Measurements from ENCODE around the gene ASRGL1. TPM values are rescaled to one million over a fixed set of nuclear protein-coding genes. Genes with fewer than 3 reads are reported as not detected.

ASRGL1 gene
- total RNA-seq, 4 donors from 2014 or later = 10.1 to 16.3 (median 13.5) TPM

GRCh38 chr11:62433141-62433903, 96.1 kb downstream of the ASRGL1 start:
- peak; percentile 65 for ATAC-seq
- H3K4me3 ChIP-seq = peak overlapping the region in 1 of 2 donors; percentile 14
- 28 to 35% methylated on average over 11 to 12 of the region's 16 CpGs for WGBS, 2 donors (ENCODE audit: low coverage in 1 of 2)
- H3K4me1 ChIP-seq = peaks cover 0 to 69% (median 31%) of the 10 kb centered on the region in 3 donors
- H3K36me3 ChIP-seq = no peaks in the 10 kb centered on the region
- H3K27ac ChIP-seq = peak overlapping the region; percentile 63 to 88 (median 84)
- no peaks in the 10 kb centered on the region for H3K9me3 ChIP-seq
- no peaks in the 10 kb centered on the region for H3K27me3 ChIP-seq
- TF ChIP-seq POLR2AphosphoS5 (IDR thresholded peaks at IDR 0.05) (no peak), EP300 (IDR thresholded peaks at IDR 0.05) (no peak), POLR2A (IDR thresholded peaks at IDR 0.05) (no peak), CTCF (IDR thresholded peaks at IDR 0.05) (peak in 3 of 4 experiments; percentile 9 to 27 (median 25))

GRCh38 chr11:62433904-62434276, 96.6 kb downstream of the ASRGL1 start:
- peaks cover 0 to 69% (median 31%) of the 10 kb centered on the region in 3 donors for H3K4me1 ChIP-seq
- no peaks in the 10 kb centered on the region for H3K27me3 ChIP-seq
- peak; percentile 83 for ATAC-seq
- no peaks in the 10 kb centered on the region for H3K9me3 ChIP-seq
- 29 to 39% methylated on average over 6 of the region's 6 CpGs for WGBS, 2 donors (ENCODE audit: low coverage in 1 of 2)
- peak overlapping the region; percentile 63 to 88 (median 84) for H3K27ac ChIP-seq
- H3K4me3 ChIP-seq = peak overlapping the region in 1 of 2 donors; percentile 14
- H3K36me3 ChIP-seq = no peaks in the 10 kb centered on the region
- TF ChIP-seq CTCF (IDR thresholded peaks at IDR 0.05) = no peak
- no peak for TF ChIP-seq POLR2A (IDR thresholded peaks at IDR 0.05)
- TF ChIP-seq POLR2AphosphoS5 (IDR thresholded peaks at IDR 0.05) = no peak
- TF ChIP-seq EP300 (IDR thresholded peaks at IDR 0.05) = no peak

GRCh38 chr11:62435846-62436660, 98.8 kb downstream of the ASRGL1 start:
- H3K36me3 ChIP-seq = no peaks in the 10 kb centered on the region
- no peak overlapping the region for H3K4me3 ChIP-seq
- no peak for ATAC-seq
- no peaks in the 10 kb centered on the region for H3K27me3 ChIP-seq
- TF ChIP-seq POLR2A (IDR thresholded peaks at IDR 0.05) = no peak
- no peak for TF ChIP-seq EP300 (IDR thresholded peaks at IDR 0.05)
- no peak for TF ChIP-seq POLR2AphosphoS5 (IDR thresholded peaks at IDR 0.05)
- WGBS, 2 donors (ENCODE audit: low coverage in 1 of 2) = 62% methylated on average over 4 of the region's 5 CpGs
- no peaks in the 10 kb centered on the region for H3K9me3 ChIP-seq
- H3K27ac ChIP-seq = peak overlapping the region in 3 of 4 donors; percentile 76 to 85 (median 82)
- H3K4me1 ChIP-seq = peaks cover 0 to 70% (median 42%) of the 10 kb centered on the region in 3 donors

GRCh38 chr11:62437616-62438015, 100.4 kb downstream of the ASRGL1 start:
- Histone ChIP-seq H3K36me3 (no peaks in the 10 kb centered on the region), H3K9me3 (no peaks in the 10 kb centered on the region), H3K4me3 (no peak overlapping the region), H3K4me1 (peaks cover 0 to 62% (median 31%) of the 10 kb centered on the region in 3 donors), H3K27ac (peak overlapping the region in 2 of 4 donors; percentile 82 to 85), H3K27me3 (no peaks in the 10 kb centered on the region)
- no peak for TF ChIP-seq POLR2AphosphoS5 (IDR thresholded peaks at IDR 0.05)
- no peak for TF ChIP-seq CTCF (IDR thresholded peaks at IDR 0.05)
- TF ChIP-seq EP300 (IDR thresholded peaks at IDR 0.05) = no peak
- no peak for TF ChIP-seq POLR2A (IDR thresholded peaks at IDR 0.05)
- WGBS, 2 donors (ENCODE audit: low coverage in 1 of 2) = 44 to 100% methylated on average over 1 of the region's 1 CpG
- no peak for ATAC-seq

GRCh38 chr11:62438641-62439040, 101.4 kb downstream of the ASRGL1 start:
- Histone ChIP-seq H3K27me3 (no peaks in the 10 kb centered on the region), H3K9me3 (no peaks in the 10 kb centered on the region), H3K27ac (no peak overlapping the region), H3K4me1 (peaks cover 0 to 59% (median 30%) of the 10 kb centered on the region in 3 donors), H3K4me3 (no peak overlapping the region), H3K36me3 (no peaks in the 10 kb centered on the region)
- no peak for ATAC-seq
- 63 to 80% methylated on average over 3 to 4 of the region's 4 CpGs for WGBS, 2 donors (ENCODE audit: low coverage in 1 of 2)
- TF ChIP-seq EP300 (IDR thresholded peaks at IDR 0.05) (no peak), CTCF (IDR thresholded peaks at IDR 0.05) (no peak), POLR2AphosphoS5 (IDR thresholded peaks at IDR 0.05) (no peak), POLR2A (IDR thresholded peaks at IDR 0.05) (no peak)

All from gastroesophageal sphincter (tissue), 4 donors.